HepG2 (cell line): ENCODE measurements around the gene FYB1.

ENCODE experiments used
- ATF4 ChIP-seq, 2 experiments: fragments of 450-650 bp in 1 of 2; sonication (generic) in 1 of 2; formaldehyde crosslinking; IDR thresholded peaks; 2 replicates each; pipeline versions ENCODE4 v1.5.0 to v1.8.0; 2020 to 2022; ENCODE audit warnings: mild to moderate bottlenecking in 1 of 2, missing genetic modification reagents in 1 of 2
- EP300 ChIP-seq, 3 experiments: sonication (generic) in 1 of 3; formaldehyde crosslinking in 1 of 3; IDR thresholded peaks; 2 replicates each; pipeline versions ENCODE4 v1.5.1 to v1.6.1; 2011 to 2020; ENCODE audit warnings: low read depth in 2 of 3, low read length in 2 of 3, borderline replicate concordance in 1 of 3, improper control_type of control experiment in 1 of 3, mild to moderate bottlenecking in 1 of 3, missing genetic modification reagents in 1 of 3, moderate library complexity in 1 of 3
- FOXA1 ChIP-seq, 2 experiments: fragments of 450-650 bp in 1 of 2; sonication (generic) in 1 of 2; formaldehyde crosslinking in 1 of 2; IDR thresholded peaks; 2 replicates each; pipeline versions ENCODE4 v1.4.0 to v1.6.1; 2016 to 2020; ENCODE audit warnings: missing genetic modification reagents in 1 of 2
- FOXJ3 ChIP-seq: sonication (generic); formaldehyde crosslinking; IDR thresholded peaks from 2 replicates; pipeline ENCODE4 v1.4.0; 2020; ENCODE audit warnings: missing genetic modification reagents, mild to moderate bottlenecking, borderline replicate concordance
- FOXK1 ChIP-seq: sonication (generic); formaldehyde crosslinking; IDR thresholded peaks from 2 replicates; pipeline ENCODE4 v1.4.0; 2020; ENCODE audit warnings: low read depth, missing genetic modification reagents, borderline replicate concordance
- HDAC1 ChIP-seq: sonication (generic); formaldehyde crosslinking; IDR thresholded peaks from 2 replicates; pipeline ENCODE4 v1.5.1; 2020; ENCODE audit warnings: mild to moderate bottlenecking, missing genetic modification reagents
- HNF4G ChIP-seq, 2 experiments: sonication (generic) in 1 of 2; formaldehyde crosslinking in 1 of 2; IDR thresholded peaks; 2 replicates each; pipeline versions ENCODE4 v1.4.0 to v1.6.1; 2011 to 2020; ENCODE audit warnings: borderline replicate concordance in 2 of 2, low read depth in 2 of 2, mild to moderate bottlenecking in 2 of 2, low read length in 1 of 2, missing genetic modification reagents in 1 of 2, moderate library complexity in 1 of 2
- POLR2A ChIP-seq, 2 experiments: IDR thresholded peaks; 2 replicates each; pipeline ENCODE4 v1.6.1; 2011; ENCODE audit warnings: low read depth in 2 of 2, low read length in 2 of 2, mild to moderate bottlenecking in 1 of 2, moderate library complexity in 1 of 2; ENCODE audit not compliant: insufficient read depth in 1 of 2
- ZBTB33 ChIP-seq: sonication (generic); formaldehyde crosslinking; IDR thresholded peaks from 2 replicates; pipeline ENCODE4 v1.4.0; 2020; ENCODE audit warnings: missing genetic modification reagents
- ZNF496 ChIP-seq: sonication (generic); formaldehyde crosslinking; IDR thresholded peaks from 2 replicates; pipeline ENCODE4 v1.8.1; 2023; ENCODE audit warnings: mild to moderate bottlenecking, moderate library complexity, missing genetic modification reagents; ENCODE audit not compliant: insufficient replicate concordance
- TF ChIP-seq, protein P1 (sequence below): sonication (generic); formaldehyde crosslinking; IDR thresholded peaks from 2 replicates; pipeline ENCODE4 v1.5.0; 2020; ENCODE audit warnings: mild to moderate bottlenecking, missing genetic modification reagents, moderate library complexity

GRCh38 chr5:39211773-39212172, 7.6 kb downstream of the FYB1 start:
- TF ChIP-seq ZBTB33 (CRISPR knock-in tag) (no peak), FOXJ3 (CRISPR knock-in tag) (no peak), POLR2A (IDR thresholded peaks at IDR 0.05; ENCODE audit: insufficient read depth in 1 of 2, low read depth in 2 of 2, low read length in 2 of 2) (no peak), FOXA1 (IDR thresholded peaks at IDR 0.05) (no peak), FOXA1 (CRISPR knock-in tag; IDR thresholded peaks at IDR 0.05) (no peak), HNF4G (IDR thresholded peaks at IDR 0.05; ENCODE audit: borderline replicate concordance, low read depth, low read length) (no peak), HNF4G (CRISPR knock-in tag; IDR thresholded peaks at IDR 0.05; ENCODE audit: borderline replicate concordance, low read depth) (no peak), EP300 (IDR thresholded peaks at IDR 0.05; ENCODE audit: low read depth in 2 of 2, low read length in 2 of 2) (no peak), EP300 (CRISPR knock-in tag; IDR thresholded peaks at IDR 0.05; ENCODE audit: borderline replicate concordance) (no peak), FOXK1 (CRISPR knock-in tag) (no peak), HDAC1 (CRISPR knock-in tag) (no peak), ZNF496 (no peak), ATF4 (CRISPR knock-in tag; IDR thresholded peaks at IDR 0.05) (no peak)
- TF ChIP-seq, protein P1, sequence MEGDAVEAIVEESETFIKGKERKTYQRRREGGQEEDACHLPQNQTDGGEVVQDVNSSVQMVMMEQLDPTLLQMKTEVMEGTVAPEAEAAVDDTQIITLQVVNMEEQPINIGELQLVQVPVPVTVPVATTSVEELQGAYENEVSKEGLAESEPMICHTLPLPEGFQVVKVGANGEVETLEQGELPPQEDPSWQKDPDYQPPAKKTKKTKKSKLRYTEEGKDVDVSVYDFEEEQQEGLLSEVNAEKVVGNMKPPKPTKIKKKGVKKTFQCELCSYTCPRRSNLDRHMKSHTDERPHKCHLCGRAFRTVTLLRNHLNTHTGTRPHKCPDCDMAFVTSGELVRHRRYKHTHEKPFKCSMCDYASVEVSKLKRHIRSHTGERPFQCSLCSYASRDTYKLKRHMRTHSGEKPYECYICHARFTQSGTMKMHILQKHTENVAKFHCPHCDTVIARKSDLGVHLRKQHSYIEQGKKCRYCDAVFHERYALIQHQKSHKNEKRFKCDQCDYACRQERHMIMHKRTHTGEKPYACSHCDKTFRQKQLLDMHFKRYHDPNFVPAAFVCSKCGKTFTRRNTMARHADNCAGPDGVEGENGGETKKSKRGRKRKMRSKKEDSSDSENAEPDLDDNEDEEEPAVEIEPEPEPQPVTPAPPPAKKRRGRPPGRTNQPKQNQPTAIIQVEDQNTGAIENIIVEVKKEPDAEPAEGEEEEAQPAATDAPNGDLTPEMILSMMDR (CRISPR knock-in tag) = no peak
